H9 (cell line): ENCODE data around the gene PTX3. TPM values are rescaled to one million over a fixed set of nuclear protein-coding genes. Genes with fewer than 3 reads are reported as not detected.

Experiments
- DNase-seq: peaks from one replicate; pipeline ENCODE4 v3.0.0-alpha.2; 2017
- H2AFZ ChIP-seq: one replicate; pipeline ENCODE4 v1.6.1; 2013; ENCODE audit warnings: mild to moderate bottlenecking, low read length, control low read depth, moderate library complexity
- H2AK5ac ChIP-seq: 2 replicates; pipeline ENCODE4 v1.6.1; 2013; ENCODE audit warnings: low read length, control low read depth, mixed read lengths; ENCODE audit not compliant: insufficient read length
- H2BK120ac ChIP-seq: one replicate; pipeline ENCODE4 v1.6.1; 2013; ENCODE audit warnings: low read depth, mild to moderate bottlenecking, low read length, control low read depth, inconsistent platforms; ENCODE audit not compliant: poor library complexity, severe bottlenecking
- H2BK12ac ChIP-seq: 2 replicates; pipeline ENCODE4 v1.6.1; 2013; ENCODE audit warnings: low read length, control low read depth, mixed read lengths, low read depth; ENCODE audit not compliant: insufficient read length
- H2BK15ac ChIP-seq: 2 replicates; pipeline ENCODE4 v1.6.1; 2013; ENCODE audit warnings: low read depth, low read length, control low read depth
- H2BK20ac ChIP-seq: one replicate; pipeline ENCODE4 v1.6.1; 2013; ENCODE audit warnings: low read depth, mild to moderate bottlenecking, low read length, control low read depth, inconsistent platforms; ENCODE audit not compliant: poor library complexity, severe bottlenecking
- H2BK5ac ChIP-seq: 2 replicates; pipeline ENCODE4 v1.6.1; 2013; ENCODE audit warnings: low read length, control low read depth, mixed read lengths; ENCODE audit not compliant: insufficient read length
- H3K14ac ChIP-seq: 2 replicates; pipeline ENCODE4 v1.6.1; 2013; ENCODE audit warnings: low read length, control low read depth; ENCODE audit not compliant: insufficient read depth
- H3K18ac ChIP-seq: 2 replicates; pipeline ENCODE4 v1.6.1; 2013; ENCODE audit warnings: low read depth, mild to moderate bottlenecking, mixed read lengths, low read length, control low read depth; ENCODE audit not compliant: insufficient read length
- H3K23ac ChIP-seq: 2 replicates; pipeline ENCODE4 v1.6.1; 2013; ENCODE audit warnings: low read length, control low read depth, mixed read lengths, low read depth; ENCODE audit not compliant: insufficient read length
- H3K23me2 ChIP-seq: 2 replicates; pipeline ENCODE4 v1.6.1; 2013; ENCODE audit warnings: low read depth, mild to moderate bottlenecking, mixed read lengths, low read length, control low read depth; ENCODE audit not compliant: insufficient read length, poor library complexity, severe bottlenecking
- H3K27ac ChIP-seq: 2 replicates; pipeline ENCODE4 v1.5.1; 2013; ENCODE audit warnings: low read length, control low read depth, mixed read lengths, low read depth; ENCODE audit not compliant: insufficient read length
- H3K27me3 ChIP-seq: 2 replicates; pipeline ENCODE4 v1.6.1; 2013; ENCODE audit warnings: low read length, control low read depth, inconsistent platforms; ENCODE audit not compliant: insufficient read depth
- H3K4ac ChIP-seq: 2 replicates; pipeline ENCODE4 v1.6.1; 2013; ENCODE audit warnings: low read depth, mild to moderate bottlenecking, control low read depth, inconsistent platforms, low read length, moderate library complexity
- H3K4me1 ChIP-seq: 2 replicates; pipeline ENCODE4 v1.6.1; 2013; ENCODE audit warnings: low read length, control low read depth, inconsistent platforms; ENCODE audit not compliant: insufficient read depth
- H3K4me2 ChIP-seq: 2 replicates; pipeline ENCODE4 v1.6.1; 2013; ENCODE audit warnings: low read length, control low read depth, mixed read lengths; ENCODE audit not compliant: insufficient read length, insufficient read depth
- H3K56ac ChIP-seq: 2 replicates; pipeline ENCODE4 v1.6.1; 2013; ENCODE audit warnings: low read depth, mild to moderate bottlenecking, mixed read lengths, low read length, control low read depth; ENCODE audit not compliant: insufficient read length
- H3K79me1 ChIP-seq: 2 replicates; pipeline ENCODE4 v1.6.1; 2013; ENCODE audit warnings: low read depth, mild to moderate bottlenecking, moderate library complexity, low read length, control low read depth, inconsistent platforms; ENCODE audit not compliant: insufficient read depth, poor library complexity, severe bottlenecking
- H3K79me2 ChIP-seq: 2 replicates; pipeline ENCODE4 v1.6.1; 2013; ENCODE audit warnings: low read length, control low read depth, inconsistent platforms; ENCODE audit not compliant: insufficient read depth
- H3K9ac ChIP-seq: 2 replicates; pipeline ENCODE4 v1.6.1; 2013; ENCODE audit warnings: low read length, control low read depth, mixed read lengths; ENCODE audit not compliant: insufficient read length; ENCODE audit errors: extremely low read depth
- H3K9me3 ChIP-seq: one replicate; pipeline ENCODE4 v1.6.1; 2013; ENCODE audit warnings: low read depth, low read length, inconsistent platforms; ENCODE audit not compliant: control insufficient read depth
- H3T11ph ChIP-seq: one replicate; pipeline ENCODE4 v1.6.1; 2013; ENCODE audit warnings: mild to moderate bottlenecking, low read length, control low read depth, inconsistent platforms
- H4K20me1 ChIP-seq: one replicate; pipeline ENCODE4 v1.6.1; 2013; ENCODE audit not compliant: control insufficient read depth, insufficient read length, insufficient read depth
- H4K5ac ChIP-seq: 2 replicates; pipeline ENCODE4 v1.6.1; 2013; ENCODE audit warnings: low read depth, mild to moderate bottlenecking, mixed read lengths, low read length, control low read depth; ENCODE audit not compliant: insufficient read length
- H4K8ac ChIP-seq: replicated peaks from 2 replicates; pipeline ENCODE4 v1.6.1; 2013; ENCODE audit warnings: low read length, control low read depth, mixed read lengths, low read depth; ENCODE audit not compliant: insufficient read length
- H4K91ac ChIP-seq: 2 replicates; pipeline ENCODE4 v1.6.1; 2013; ENCODE audit warnings: low read depth, mild to moderate bottlenecking, moderate library complexity, mixed read lengths, low read length, control low read depth; ENCODE audit not compliant: insufficient read length
- H3K27ac Mint-ChIP-seq, 3 experiments: 2 replicates in 2 of 3; 3 replicates in 1 of 3; pipeline ENCODE4 v1.8.0; 2020 to 2021; ENCODE audit warnings: mixed read lengths in 3 of 3, mild to moderate bottlenecking in 1 of 3, moderate library complexity in 1 of 3
- H3K27me3 Mint-ChIP-seq: 2 replicates; pipeline ENCODE4 v1.8.0; 2021; ENCODE audit warnings: low read depth, mild to moderate bottlenecking, moderate library complexity, mixed read lengths
- H3K36me3 Mint-ChIP-seq, 3 experiments: 2 replicates in 2 of 3; 3 replicates in 1 of 3; pipeline ENCODE4 v1.8.0; 2020 to 2021; ENCODE audit warnings: low read depth in 3 of 3, mixed read lengths in 3 of 3; ENCODE audit not compliant: insufficient read depth in 1 of 3
- H3K4me1 Mint-ChIP-seq, 2 experiments: 2 replicates each; pipeline ENCODE4 v1.8.0; 2020; ENCODE audit warnings: mixed read lengths in 2 of 2
- H3K4me3 Mint-ChIP-seq, 2 experiments: 2 replicates in 1 of 2; 3 replicates in 1 of 2; pipeline ENCODE4 v1.8.0; 2020 to 2021; ENCODE audit warnings: mild to moderate bottlenecking in 2 of 2, mixed read lengths in 2 of 2, moderate library complexity in 1 of 2
- H3K9me3 Mint-ChIP-seq, 2 experiments: 2 replicates in 1 of 2; 3 replicates in 1 of 2; pipeline ENCODE4 v1.8.0; 2020; ENCODE audit warnings: mild to moderate bottlenecking in 2 of 2, mixed read lengths in 2 of 2, moderate library complexity in 1 of 2
- WGBS: extraction: QIAGEN DNeasy Blood & Tissue Kit; methylation state at CpG from one replicate; pipeline ENCODE4 v1.1.7; 2013; ENCODE audit warnings: missing lambda C conversion rate, low lambda C conversion rate, mixed read lengths; ENCODE audit not compliant: insufficient read length; ENCODE audit errors: extremely low coverage; 5-methylcytosine and 5-hydroxymethylcytosine counted together
- total RNA-seq: library from RNA; stranded (reverse); gene quantifications from 2 replicates; pipeline ENCODE4 v1.2.1, GENCODE V29; 2021
- TF ChIP-seq, protein P1 (sequence below): fragments of 200-600 bp; sonication (generic); conservative IDR thresholded peaks from 3 replicates; pipeline ENCODE4 v1.8.0; 2021; ENCODE audit warnings: antibody characterized with exemption, mild to moderate bottlenecking

The PTX3 gene
- total RNA-seq, 1 experiment from 2014 or later: 0.11 TPM

DNA sequence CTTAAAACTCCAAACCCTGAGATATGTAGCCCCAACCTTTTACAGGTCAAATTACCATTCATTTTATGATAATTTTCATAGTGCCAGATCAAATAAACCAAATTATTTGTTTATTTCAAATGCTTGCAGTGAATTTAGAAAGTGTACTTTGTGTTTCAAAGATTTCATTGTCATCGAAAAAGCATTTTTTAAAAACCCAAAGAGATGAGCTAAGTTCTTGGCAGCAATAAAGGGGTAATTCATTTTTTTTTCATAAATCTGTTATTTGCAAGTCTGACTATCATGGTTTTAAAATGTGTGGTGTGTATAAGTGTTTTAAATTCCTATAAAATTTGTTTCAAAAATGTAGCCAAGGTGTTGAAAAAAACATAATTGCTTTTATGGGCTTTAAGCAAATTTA is 17.2 kb downstream of the PTX3 start:
- H2AK5ac ChIP-seq: no peak overlapping the region
- Mint-ChIP-seq H3K4me1 (no peaks in the 10 kb centered on the region), H3K4me3 (no peak overlapping the region), H3K36me3 (no peaks in the 10 kb centered on the region; a peak in 1 of 7 replicates), H3K27me3 (no peaks in the 10 kb centered on the region), H3K9me3 (no peaks in the 10 kb centered on the region; a peak in 1 of 5 replicates), H3K27ac (no peak overlapping the region)
- H3K14ac ChIP-seq: no peak overlapping the region
- DNase-seq: no peak
- H3K4ac ChIP-seq: no peak overlapping the region
- no peaks in the 10 kb centered on the region for H3K79me2 ChIP-seq
- H3K4me2 ChIP-seq: no peak overlapping the region
- H3K27ac ChIP-seq: no peak overlapping the region
- H2AFZ ChIP-seq: no peak overlapping the region
- H4K5ac ChIP-seq: no peak overlapping the region
- no peak overlapping the region for H3K18ac ChIP-seq
- H3K23me2 ChIP-seq: no peaks in the 10 kb centered on the region
- TF ChIP-seq, protein P1, sequence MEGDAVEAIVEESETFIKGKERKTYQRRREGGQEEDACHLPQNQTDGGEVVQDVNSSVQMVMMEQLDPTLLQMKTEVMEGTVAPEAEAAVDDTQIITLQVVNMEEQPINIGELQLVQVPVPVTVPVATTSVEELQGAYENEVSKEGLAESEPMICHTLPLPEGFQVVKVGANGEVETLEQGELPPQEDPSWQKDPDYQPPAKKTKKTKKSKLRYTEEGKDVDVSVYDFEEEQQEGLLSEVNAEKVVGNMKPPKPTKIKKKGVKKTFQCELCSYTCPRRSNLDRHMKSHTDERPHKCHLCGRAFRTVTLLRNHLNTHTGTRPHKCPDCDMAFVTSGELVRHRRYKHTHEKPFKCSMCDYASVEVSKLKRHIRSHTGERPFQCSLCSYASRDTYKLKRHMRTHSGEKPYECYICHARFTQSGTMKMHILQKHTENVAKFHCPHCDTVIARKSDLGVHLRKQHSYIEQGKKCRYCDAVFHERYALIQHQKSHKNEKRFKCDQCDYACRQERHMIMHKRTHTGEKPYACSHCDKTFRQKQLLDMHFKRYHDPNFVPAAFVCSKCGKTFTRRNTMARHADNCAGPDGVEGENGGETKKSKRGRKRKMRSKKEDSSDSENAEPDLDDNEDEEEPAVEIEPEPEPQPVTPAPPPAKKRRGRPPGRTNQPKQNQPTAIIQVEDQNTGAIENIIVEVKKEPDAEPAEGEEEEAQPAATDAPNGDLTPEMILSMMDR: no peak
- no peak overlapping the region for H4K8ac ChIP-seq
- no peaks in the 10 kb centered on the region for H3K27me3 ChIP-seq
- H3K4me1 ChIP-seq: no peaks in the 10 kb centered on the region
- no peaks in the 10 kb centered on the region for H3K9me3 ChIP-seq
- no peak overlapping the region for H3K23ac ChIP-seq
- H4K91ac ChIP-seq: no peak overlapping the region
- no peak overlapping the region for H2BK15ac ChIP-seq
- no peak overlapping the region for H3T11ph ChIP-seq
- no peak overlapping the region for H3K9ac ChIP-seq
- no peaks in the 10 kb centered on the region for H4K20me1 ChIP-seq
- no peak overlapping the region for H2BK120ac ChIP-seq
- no peak overlapping the region for H2BK20ac ChIP-seq
- H3K56ac ChIP-seq: no peak overlapping the region
- no peak overlapping the region for H2BK5ac ChIP-seq
- H3K79me1 ChIP-seq: no peaks in the 10 kb centered on the region
- WGBS: no CpG with 5 or more reads among the region's 1 CpG
- H2BK12ac ChIP-seq: no peak overlapping the region
